Neural progenitor cell (in vitro differentiated cells): ENCODE measurements around the gene TCF4. TPM values are rescaled to one million over a fixed set of nuclear protein-coding genes. Genes with fewer than 3 reads are reported as not detected.

Experiments
- DNase-seq: peaks from one replicate; pipeline ENCODE4 v3.0.0-alpha.2; 2016; ENCODE audit warnings: low spot score
- H2AFZ ChIP-seq: fragments of 200-600 bp; sonication (generic); replicated peaks from 2 replicates; pipeline ENCODE4 v1.6.1; 2016; ENCODE audit warnings: antibody characterized with exemption
- H3F3A ChIP-seq: fragments of 200-600 bp; sonication (generic); 2 replicates; pipeline ENCODE4 v1.6.1; 2016; ENCODE audit warnings: antibody characterized with exemption, low read depth
- H3K27ac ChIP-seq: fragments of 200-600 bp; sonication (generic); 2 replicates; pipeline ENCODE4 v1.5.1; 2016; ENCODE audit warnings: mild to moderate bottlenecking
- H3K27me3 ChIP-seq: fragments of 200-600 bp; sonication (generic); 2 replicates; pipeline ENCODE4 v1.6.1; 2016; ENCODE audit warnings: mild to moderate bottlenecking, moderate library complexity
- H3K36me3 ChIP-seq: fragments of 200-600 bp; sonication (generic); 2 replicates; pipeline ENCODE4 v1.5.1; 2016
- H3K4me1 ChIP-seq: fragments of 200-600 bp; sonication (generic); 2 replicates; pipeline ENCODE4 v1.6.1; 2016; ENCODE audit warnings: mixed run types
- H3K4me2 ChIP-seq: fragments of 200-600 bp; sonication (generic); 2 replicates; pipeline ENCODE4 v1.6.1; 2016
- H3K4me3 ChIP-seq: fragments of 200-600 bp; sonication (generic); 2 replicates; pipeline ENCODE4 v1.5.1; 2016
- H3K79me2 ChIP-seq: fragments of 200-600 bp; sonication (generic); 2 replicates; pipeline ENCODE4 v1.6.1; 2016; ENCODE audit warnings: low read depth
- H3K9ac ChIP-seq: fragments of 200-600 bp; sonication (generic); 2 replicates; pipeline ENCODE4 v1.6.1; 2016
- H3K9me3 ChIP-seq: fragments of 200-600 bp; sonication (generic); 2 replicates; pipeline ENCODE4 v1.5.1; 2016; ENCODE audit warnings: low read depth
- H4K20me1 ChIP-seq: fragments of 200-600 bp; sonication (generic); 2 replicates; pipeline ENCODE4 v1.6.1; 2016; ENCODE audit warnings: low read depth
- H3K27ac Mint-ChIP-seq: 3 replicates; pipeline ENCODE4 v1.8.0; 2021; ENCODE audit warnings: mixed read lengths
- H3K27me3 Mint-ChIP-seq: 2 replicates; pipeline ENCODE4 v1.8.0; 2022; ENCODE audit warnings: low read depth, mild to moderate bottlenecking, inconsistent platforms, moderate library complexity, mixed read lengths; ENCODE audit not compliant: insufficient read depth
- H3K36me3 Mint-ChIP-seq: 3 replicates; pipeline ENCODE4 v1.8.0; 2021; ENCODE audit warnings: mixed read lengths
- H3K4me1 Mint-ChIP-seq: 3 replicates; pipeline ENCODE4 v1.8.0; 2021; ENCODE audit warnings: mixed read lengths
- H3K4me3 Mint-ChIP-seq: 3 replicates; pipeline ENCODE4 v1.8.0; 2021; ENCODE audit warnings: mild to moderate bottlenecking, moderate library complexity, mixed read lengths
- H3K9me3 Mint-ChIP-seq: 3 replicates; pipeline ENCODE4 v1.8.0; 2020; ENCODE audit warnings: mixed read lengths
- CTCF ChIP-seq: fragments of 200-600 bp; sonication (generic); IDR thresholded peaks from 2 replicates; pipeline ENCODE4 v1.5.1; 2017; ENCODE audit warnings: antibody characterized with exemption, mild to moderate bottlenecking
- EZH2 ChIP-seq: fragments of 200-600 bp; sonication (generic); IDR thresholded peaks from 2 replicates; pipeline ENCODE4 v1.6.1; 2017; ENCODE audit warnings: antibody characterized with exemption, mild to moderate bottlenecking, moderate library complexity
- EZH2phosphoT487 ChIP-seq: fragments of 200-600 bp; sonication (generic); IDR thresholded peaks from 2 replicates; pipeline ENCODE4 v1.6.1; 2017; ENCODE audit warnings: antibody characterized with exemption
- total RNA-seq: library from RNA; depleted of rRNA; stranded (reverse); fragments of >200 nt; gene quantifications from 2 replicates; pipeline ENCODE4 v1.2.3, GENCODE V29; 2015; ENCODE audit warnings: low replicate concordance

Gene TCF4
- total RNA-seq, 1 donor from 2014 or later = 161 TPM

- peaks cover 24% of the 10 kb centered on the region for H3K4me1 Mint-ChIP-seq
- Histone ChIP-seq H3K27me3 (no peaks in the 10 kb centered on the region), H3F3A (peaks cover 2% of the 10 kb centered on the region), H4K20me1 (peaks cover 6% of the 10 kb centered on the region), H3K36me3 (peaks cover 7% of the 10 kb centered on the region), H3K4me3 (peak overlapping the region; percentile 10), H2AFZ (no peak overlapping the region), H3K79me2 (peaks cover 15% of the 10 kb centered on the region), H3K9me3 (no peaks in the 10 kb centered on the region), H3K27ac (peak overlapping the region; percentile 30), H3K4me1 (peaks cover 19% of the 10 kb centered on the region), H3K9ac (no peak overlapping the region), H3K4me2 (peak overlapping the region; percentile 50)
- H3K27ac Mint-ChIP-seq = peak overlapping the region; percentile 22
- H3K27me3 Mint-ChIP-seq = no peaks in the 10 kb centered on the region
- peak; percentile 59 for DNase-seq
- H3K9me3 Mint-ChIP-seq = no peaks in the 10 kb centered on the region
- TF ChIP-seq CTCF (no peak), EZH2phosphoT487 (no peak), EZH2 (no peak)
- no peak overlapping the region for H3K4me3 Mint-ChIP-seq
- peaks cover 41% of the 10 kb centered on the region for H3K36me3 Mint-ChIP-seq
Measured at GRCh38 chr18:55264108-55264507, 323.9 kb downstream of the TCF4 start.

GRCh38 chr18:55262021-55262560 lies 325.9 kb downstream of the TCF4 start:
- TF ChIP-seq CTCF = no peak
- TF ChIP-seq EZH2phosphoT487 = no peak
- TF ChIP-seq EZH2 = no peak
- Histone ChIP-seq H3K27me3 (no peaks in the 10 kb centered on the region), H3F3A (no peaks in the 10 kb centered on the region), H3K4me2 (no peak overlapping the region), H3K9ac (no peak overlapping the region), H3K4me1 (peaks cover 19% of the 10 kb centered on the region), H3K27ac (no peak overlapping the region), H3K4me3 (no peak overlapping the region), H3K9me3 (no peaks in the 10 kb centered on the region), H3K79me2 (peaks cover 15% of the 10 kb centered on the region), H3K36me3 (peaks cover 7% of the 10 kb centered on the region), H4K20me1 (peaks cover 6% of the 10 kb centered on the region), H2AFZ (no peak overlapping the region)
- no peaks in the 10 kb centered on the region for H3K9me3 Mint-ChIP-seq
- no peaks in the 10 kb centered on the region for H3K27me3 Mint-ChIP-seq
- H3K4me1 Mint-ChIP-seq = peaks cover 24% of the 10 kb centered on the region
- H3K4me3 Mint-ChIP-seq = no peak overlapping the region
- no peak for DNase-seq
- peaks cover 30% of the 10 kb centered on the region for H3K36me3 Mint-ChIP-seq
- H3K27ac Mint-ChIP-seq = no peak overlapping the region

GRCh38 chr18:55261253-55261652 lies 326.7 kb downstream of the TCF4 start:
- no peaks in the 10 kb centered on the region for H3K9me3 ChIP-seq
- peaks cover 6% of the 10 kb centered on the region for H4K20me1 ChIP-seq
- no peak overlapping the region for H2AFZ ChIP-seq
- no peak overlapping the region for H3K27ac ChIP-seq
- H3K4me1 ChIP-seq = peaks cover 19% of the 10 kb centered on the region
- H3K4me3 Mint-ChIP-seq = no peak overlapping the region
- H3K4me2 ChIP-seq = no peak overlapping the region
- no peak overlapping the region for H3K27ac Mint-ChIP-seq
- DNase-seq = no peak
- no peak overlapping the region for H3K9ac ChIP-seq
- H3K79me2 ChIP-seq = peaks cover 15% of the 10 kb centered on the region
- H3K4me3 ChIP-seq = no peak overlapping the region
- no peaks in the 10 kb centered on the region for H3K27me3 Mint-ChIP-seq
- no peaks in the 10 kb centered on the region for H3K27me3 ChIP-seq
- H3K36me3 ChIP-seq = peaks cover 7% of the 10 kb centered on the region
- H3K36me3 Mint-ChIP-seq = peaks cover 24% of the 10 kb centered on the region
- H3K9me3 Mint-ChIP-seq = no peaks in the 10 kb centered on the region
- no peaks in the 10 kb centered on the region for H3F3A ChIP-seq
- H3K4me1 Mint-ChIP-seq = peaks cover 22% of the 10 kb centered on the region
- no peak for TF ChIP-seq EZH2
- no peak for TF ChIP-seq EZH2phosphoT487
- TF ChIP-seq CTCF = no peak
